GM23338 (cell line): ENCODE measurements around the gene NEK2. TPM values are rescaled to one million over a fixed set of nuclear protein-coding genes. Genes with fewer than 3 reads are reported as not detected.

Source experiments
- EZH2 ChIP-seq: fragments of 200-600 bp; sonication (generic); IDR thresholded peaks from one replicate; pipeline ENCODE4 v1.8.0; 2017; ENCODE audit warnings: antibody characterized with exemption, mild to moderate bottlenecking, low read depth; ENCODE audit not compliant: unreplicated experiment
- EZH2phosphoT487 ChIP-seq: fragments of 200-600 bp; sonication (generic); IDR thresholded peaks from one replicate; pipeline ENCODE4 v1.8.1; 2018; ENCODE audit warnings: antibody characterized with exemption; ENCODE audit not compliant: unreplicated experiment
- NANOG ChIP-seq: IDR thresholded peaks from 2 replicates; pipeline ENCODE4 v1.6.1; 2016; ENCODE audit warnings: antibody characterized with exemption, borderline replicate concordance
- POLR2AphosphoS5 ChIP-seq: IDR thresholded peaks from 2 replicates; pipeline ENCODE4 v1.6.1; 2016; ENCODE audit warnings: antibody characterized with exemption, low read depth
- ZNF114 ChIP-seq: fragments of 250-450 bp; sonication (Bioruptor Pico); IDR thresholded peaks from 2 replicates; pipeline ENCODE4 v1.5.0; 2020; ENCODE audit warnings: mild to moderate bottlenecking, moderate library complexity
- ZNF331 ChIP-seq: fragments of 250-450 bp; sonication (Bioruptor Pico); IDR thresholded peaks from 2 replicates; pipeline ENCODE4 v1.5.0; 2020; ENCODE audit warnings: low read depth, mild to moderate bottlenecking, moderate library complexity
- polyA plus RNA-seq: library from polyadenylated mRNA; unstranded; fragments of >200 nt; fragmentation: Nextera tagmentation; extraction: Ambion mirVana; gene quantifications from 2 replicates; pipeline ENCODE4 v1.2.1, GENCODE V29; 2016
- total RNA-seq: library from RNA; depleted of rRNA; stranded (reverse); fragments of >200 nt; shearing (Covaris generic); gene quantifications from 2 replicates; pipeline ENCODE4 v1.2.3, GENCODE V29; 2014
- TF ChIP-seq, protein P1 (sequence below): fragments of 250-450 bp; sonication (Bioruptor Pico); IDR thresholded peaks from 2 replicates; pipeline ENCODE4 v1.5.0; 2020; ENCODE audit warnings: mild to moderate bottlenecking, moderate library complexity
- TF ChIP-seq, protein P2 (sequence below): IDR thresholded peaks from 2 replicates; pipeline ENCODE4 v1.6.1; 2016; ENCODE audit warnings: antibody characterized with exemption
- TF ChIP-seq, protein P3 (sequence below): IDR thresholded peaks from one replicate; pipeline ENCODE4 v1.6.1; 2018; ENCODE audit warnings: antibody characterized with exemption; ENCODE audit not compliant: unreplicated experiment
- TF ChIP-seq, protein P4 (sequence below), 2 experiments: fragments of 200-600 bp in 1 of 2; sonication (generic) in 1 of 2; conservative IDR thresholded peaks; 2 replicates each; pipeline versions ENCODE4 v1.5.1 to v1.6.1; 2016 to 2017; ENCODE audit warnings: antibody characterized with exemption in 2 of 2, low read depth in 2 of 2, mild to moderate bottlenecking in 2 of 2, moderate library complexity in 1 of 2

NEK2 gene
- total and polyA plus RNA-seq, 2 experiments from 2014 or later = 17.0 to 24.9 TPM

DNA sequence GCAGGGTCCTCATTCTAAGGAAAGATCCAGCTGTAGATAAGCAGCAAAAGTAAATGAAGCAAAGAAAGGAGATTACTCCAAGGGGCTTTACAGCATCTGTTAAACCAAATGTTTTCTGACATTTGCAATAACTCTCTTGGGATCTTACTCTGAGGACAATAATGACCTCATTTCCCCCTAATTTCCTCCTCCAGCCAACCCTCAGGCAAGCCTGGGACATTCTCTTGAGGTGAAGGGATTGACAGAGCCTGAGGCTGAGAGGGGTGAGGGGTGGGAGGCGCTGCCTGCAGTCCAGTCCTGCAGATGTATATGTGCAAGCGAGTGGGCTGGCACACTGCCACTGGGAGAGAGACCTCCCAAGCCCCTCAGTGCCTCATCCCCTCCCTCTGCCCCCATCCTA lies 40.5 kb upstream of the NEK2 start (continued):
- TF ChIP-seq, protein P1, sequence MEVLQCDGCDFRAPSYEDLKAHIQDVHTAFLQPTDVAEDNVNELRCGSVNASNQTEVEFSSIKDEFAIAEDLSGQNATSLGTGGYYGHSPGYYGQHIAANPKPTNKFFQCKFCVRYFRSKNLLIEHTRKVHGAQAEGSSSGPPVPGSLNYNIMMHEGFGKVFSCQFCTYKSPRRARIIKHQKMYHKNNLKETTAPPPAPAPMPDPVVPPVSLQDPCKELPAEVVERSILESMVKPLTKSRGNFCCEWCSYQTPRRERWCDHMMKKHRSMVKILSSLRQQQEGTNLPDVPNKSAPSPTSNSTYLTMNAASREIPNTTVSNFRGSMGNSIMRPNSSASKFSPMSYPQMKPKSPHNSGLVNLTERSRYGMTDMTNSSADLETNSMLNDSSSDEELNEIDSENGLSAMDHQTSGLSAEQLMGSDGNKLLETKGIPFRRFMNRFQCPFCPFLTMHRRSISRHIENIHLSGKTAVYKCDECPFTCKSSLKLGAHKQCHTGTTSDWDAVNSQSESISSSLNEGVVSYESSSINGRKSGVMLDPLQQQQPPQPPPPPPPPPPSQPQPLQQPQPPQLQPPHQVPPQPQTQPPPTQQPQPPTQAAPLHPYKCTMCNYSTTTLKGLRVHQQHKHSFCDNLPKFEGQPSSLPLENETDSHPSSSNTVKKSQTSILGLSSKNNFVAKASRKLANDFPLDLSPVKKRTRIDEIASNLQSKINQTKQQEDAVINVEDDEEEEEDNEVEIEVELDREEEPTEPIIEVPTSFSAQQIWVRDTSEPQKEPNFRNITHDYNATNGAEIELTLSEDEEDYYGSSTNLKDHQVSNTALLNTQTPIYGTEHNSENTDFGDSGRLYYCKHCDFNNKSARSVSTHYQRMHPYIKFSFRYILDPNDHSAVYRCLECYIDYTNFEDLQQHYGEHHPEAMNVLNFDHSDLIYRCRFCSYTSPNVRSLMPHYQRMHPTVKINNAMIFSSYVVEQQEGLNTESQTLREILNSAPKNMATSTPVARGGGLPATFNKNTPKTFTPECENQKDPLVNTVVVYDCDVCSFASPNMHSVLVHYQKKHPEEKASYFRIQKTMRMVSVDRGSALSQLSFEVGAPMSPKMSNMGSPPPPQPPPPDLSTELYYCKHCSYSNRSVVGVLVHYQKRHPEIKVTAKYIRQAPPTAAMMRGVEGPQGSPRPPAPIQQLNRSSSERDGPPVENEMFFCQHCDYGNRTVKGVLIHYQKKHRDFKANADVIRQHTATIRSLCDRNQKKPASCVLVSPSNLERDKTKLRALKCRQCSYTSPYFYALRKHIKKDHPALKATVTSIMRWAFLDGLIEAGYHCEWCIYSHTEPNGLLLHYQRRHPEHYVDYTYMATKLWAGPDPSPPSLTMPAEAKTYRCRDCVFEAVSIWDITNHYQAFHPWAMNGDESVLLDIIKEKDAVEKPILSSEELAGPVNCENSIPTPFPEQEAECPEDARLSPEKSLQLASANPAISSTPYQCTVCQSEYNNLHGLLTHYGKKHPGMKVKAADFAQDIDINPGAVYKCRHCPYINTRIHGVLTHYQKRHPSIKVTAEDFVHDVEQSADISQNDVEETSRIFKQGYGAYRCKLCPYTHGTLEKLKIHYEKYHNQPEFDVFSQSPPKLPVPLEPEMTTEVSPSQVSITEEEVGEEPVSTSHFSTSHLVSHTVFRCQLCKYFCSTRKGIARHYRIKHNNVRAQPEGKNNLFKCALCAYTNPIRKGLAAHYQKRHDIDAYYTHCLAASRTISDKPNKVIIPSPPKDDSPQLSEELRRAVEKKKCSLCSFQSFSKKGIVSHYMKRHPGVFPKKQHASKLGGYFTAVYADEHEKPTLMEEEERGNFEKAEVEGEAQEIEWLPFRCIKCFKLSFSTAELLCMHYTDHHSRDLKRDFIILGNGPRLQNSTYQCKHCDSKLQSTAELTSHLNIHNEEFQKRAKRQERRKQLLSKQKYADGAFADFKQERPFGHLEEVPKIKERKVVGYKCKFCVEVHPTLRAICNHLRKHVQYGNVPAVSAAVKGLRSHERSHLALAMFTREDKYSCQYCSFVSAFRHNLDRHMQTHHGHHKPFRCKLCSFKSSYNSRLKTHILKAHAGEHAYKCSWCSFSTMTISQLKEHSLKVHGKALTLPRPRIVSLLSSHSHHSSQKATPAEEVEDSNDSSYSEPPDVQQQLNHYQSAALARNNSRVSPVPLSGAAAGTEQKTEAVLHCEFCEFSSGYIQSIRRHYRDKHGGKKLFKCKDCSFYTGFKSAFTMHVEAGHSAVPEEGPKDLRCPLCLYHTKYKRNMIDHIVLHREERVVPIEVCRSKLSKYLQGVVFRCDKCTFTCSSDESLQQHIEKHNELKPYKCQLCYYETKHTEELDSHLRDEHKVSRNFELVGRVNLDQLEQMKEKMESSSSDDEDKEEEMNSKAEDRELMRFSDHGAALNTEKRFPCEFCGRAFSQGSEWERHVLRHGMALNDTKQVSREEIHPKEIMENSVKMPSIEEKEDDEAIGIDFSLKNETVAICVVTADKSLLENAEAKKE = no peak
- TF ChIP-seq EZH2phosphoT487 (no peak), ZNF331 (CRISPR knock-in tag) (no peak), EZH2 (no peak), NANOG (no peak), ZNF114 (CRISPR knock-in tag) (no peak), POLR2AphosphoS5 (no peak)
- TF ChIP-seq, protein P2, sequence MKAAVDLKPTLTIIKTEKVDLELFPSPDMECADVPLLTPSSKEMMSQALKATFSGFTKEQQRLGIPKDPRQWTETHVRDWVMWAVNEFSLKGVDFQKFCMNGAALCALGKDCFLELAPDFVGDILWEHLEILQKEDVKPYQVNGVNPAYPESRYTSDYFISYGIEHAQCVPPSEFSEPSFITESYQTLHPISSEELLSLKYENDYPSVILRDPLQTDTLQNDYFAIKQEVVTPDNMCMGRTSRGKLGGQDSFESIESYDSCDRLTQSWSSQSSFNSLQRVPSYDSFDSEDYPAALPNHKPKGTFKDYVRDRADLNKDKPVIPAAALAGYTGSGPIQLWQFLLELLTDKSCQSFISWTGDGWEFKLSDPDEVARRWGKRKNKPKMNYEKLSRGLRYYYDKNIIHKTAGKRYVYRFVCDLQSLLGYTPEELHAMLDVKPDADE = no peak
- TF ChIP-seq, protein P3, sequence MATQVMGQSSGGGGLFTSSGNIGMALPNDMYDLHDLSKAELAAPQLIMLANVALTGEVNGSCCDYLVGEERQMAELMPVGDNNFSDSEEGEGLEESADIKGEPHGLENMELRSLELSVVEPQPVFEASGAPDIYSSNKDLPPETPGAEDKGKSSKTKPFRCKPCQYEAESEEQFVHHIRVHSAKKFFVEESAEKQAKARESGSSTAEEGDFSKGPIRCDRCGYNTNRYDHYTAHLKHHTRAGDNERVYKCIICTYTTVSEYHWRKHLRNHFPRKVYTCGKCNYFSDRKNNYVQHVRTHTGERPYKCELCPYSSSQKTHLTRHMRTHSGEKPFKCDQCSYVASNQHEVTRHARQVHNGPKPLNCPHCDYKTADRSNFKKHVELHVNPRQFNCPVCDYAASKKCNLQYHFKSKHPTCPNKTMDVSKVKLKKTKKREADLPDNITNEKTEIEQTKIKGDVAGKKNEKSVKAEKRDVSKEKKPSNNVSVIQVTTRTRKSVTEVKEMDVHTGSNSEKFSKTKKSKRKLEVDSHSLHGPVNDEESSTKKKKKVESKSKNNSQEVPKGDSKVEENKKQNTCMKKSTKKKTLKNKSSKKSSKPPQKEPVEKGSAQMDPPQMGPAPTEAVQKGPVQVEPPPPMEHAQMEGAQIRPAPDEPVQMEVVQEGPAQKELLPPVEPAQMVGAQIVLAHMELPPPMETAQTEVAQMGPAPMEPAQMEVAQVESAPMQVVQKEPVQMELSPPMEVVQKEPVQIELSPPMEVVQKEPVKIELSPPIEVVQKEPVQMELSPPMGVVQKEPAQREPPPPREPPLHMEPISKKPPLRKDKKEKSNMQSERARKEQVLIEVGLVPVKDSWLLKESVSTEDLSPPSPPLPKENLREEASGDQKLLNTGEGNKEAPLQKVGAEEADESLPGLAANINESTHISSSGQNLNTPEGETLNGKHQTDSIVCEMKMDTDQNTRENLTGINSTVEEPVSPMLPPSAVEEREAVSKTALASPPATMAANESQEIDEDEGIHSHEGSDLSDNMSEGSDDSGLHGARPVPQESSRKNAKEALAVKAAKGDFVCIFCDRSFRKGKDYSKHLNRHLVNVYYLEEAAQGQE = no peak
- TF ChIP-seq, protein P4, sequence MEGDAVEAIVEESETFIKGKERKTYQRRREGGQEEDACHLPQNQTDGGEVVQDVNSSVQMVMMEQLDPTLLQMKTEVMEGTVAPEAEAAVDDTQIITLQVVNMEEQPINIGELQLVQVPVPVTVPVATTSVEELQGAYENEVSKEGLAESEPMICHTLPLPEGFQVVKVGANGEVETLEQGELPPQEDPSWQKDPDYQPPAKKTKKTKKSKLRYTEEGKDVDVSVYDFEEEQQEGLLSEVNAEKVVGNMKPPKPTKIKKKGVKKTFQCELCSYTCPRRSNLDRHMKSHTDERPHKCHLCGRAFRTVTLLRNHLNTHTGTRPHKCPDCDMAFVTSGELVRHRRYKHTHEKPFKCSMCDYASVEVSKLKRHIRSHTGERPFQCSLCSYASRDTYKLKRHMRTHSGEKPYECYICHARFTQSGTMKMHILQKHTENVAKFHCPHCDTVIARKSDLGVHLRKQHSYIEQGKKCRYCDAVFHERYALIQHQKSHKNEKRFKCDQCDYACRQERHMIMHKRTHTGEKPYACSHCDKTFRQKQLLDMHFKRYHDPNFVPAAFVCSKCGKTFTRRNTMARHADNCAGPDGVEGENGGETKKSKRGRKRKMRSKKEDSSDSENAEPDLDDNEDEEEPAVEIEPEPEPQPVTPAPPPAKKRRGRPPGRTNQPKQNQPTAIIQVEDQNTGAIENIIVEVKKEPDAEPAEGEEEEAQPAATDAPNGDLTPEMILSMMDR (conservative IDR thresholded peaks at IDR 0.05; ENCODE audit: low read depth in 2 of 2) = no peak
